Measurements from ENCODE around the gene GLG1. TPM values are rescaled to one million over a fixed set of nuclear protein-coding genes. Genes with fewer than 3 reads are reported as not detected.

Gene GLG1
- total RNA-seq, 1 donor from 2014 or later = 72.1 TPM

Other genes with a start within 250 kb of the GLG1 start
- 0.36 TPM in 1 of 2 replicates, not detected in the other for gene NPIPB15, start 230.8 kb downstream of the GLG1 start, total RNA-seq
- gene CLEC18B, start 185.6 kb downstream of the GLG1 start, total RNA-seq = 0.43 and 18.7 TPM in 2 replicates
- gene RFWD3, start 59.8 kb upstream of the GLG1 start, total RNA-seq = 29.1 and 49.3 TPM in 2 replicates
- 16.9 and 19.6 TPM in 2 replicates for gene MLKL, start 93.7 kb upstream of the GLG1 start, total RNA-seq
- gene FA2H, start 167.7 kb upstream of the GLG1 start, total RNA-seq = 3.3 and 11.5 TPM in 2 replicates